Endothelial cell of umbilical vein (primary cell): Measurements from ENCODE around the gene B3GALT4.

ENCODE experiments used
- EZH2 ChIP-seq: IDR thresholded peaks from 2 replicates; pipeline ENCODE4 v1.6.1; 2012; ENCODE audit warnings: borderline replicate concordance, low read depth, mild to moderate bottlenecking, moderate library complexity, low read length, inconsistent platforms; ENCODE audit not compliant: severe bottlenecking
- FOS ChIP-seq: IDR thresholded peaks from 2 replicates; pipeline ENCODE4 v1.6.1; 2011; ENCODE audit warnings: mild to moderate bottlenecking, low read length, moderate library complexity, borderline replicate concordance; ENCODE audit not compliant: insufficient read depth
- JUN ChIP-seq: IDR thresholded peaks from 2 replicates; pipeline ENCODE4 v1.6.1; 2011; ENCODE audit warnings: borderline replicate concordance, low read depth; ENCODE audit not compliant: insufficient read length, insufficient read depth
- MYC ChIP-seq: IDR thresholded peaks from one replicate; pipeline ENCODE4 v1.6.1; 2011; ENCODE audit warnings: mild to moderate bottlenecking, low read depth, low read length
- POLR2A ChIP-seq: IDR thresholded peaks from 2 replicates; pipeline ENCODE4 v1.6.1; 2012; ENCODE audit warnings: low read depth, mild to moderate bottlenecking, control low read depth, low read length
- POLR2AphosphoS5 ChIP-seq: IDR thresholded peaks from 2 replicates; pipeline ENCODE4 v1.6.1; 2012; ENCODE audit warnings: low read depth, mild to moderate bottlenecking, control low read depth, low read length, moderate library complexity; ENCODE audit not compliant: insufficient read depth
- TF ChIP-seq, protein P1 (sequence below), 2 donors: IDR thresholded peaks; 1 replicate in 1 of 2; 2 replicates in 1 of 2; pipeline ENCODE4 v1.5.1; 2011; ENCODE audit warnings: low read length in 2 of 2, mild to moderate bottlenecking in 2 of 2, moderate library complexity in 2 of 2, control low read depth in 1 of 2, inconsistent platforms in 1 of 2, low read depth in 1 of 2; ENCODE audit not compliant: insufficient read depth in 1 of 2; ENCODE audit errors: extremely low read depth in 1 of 2
- TF ChIP-seq, protein P2 (sequence below): IDR thresholded peaks from 2 replicates; pipeline ENCODE4 v1.6.1; 2011; ENCODE audit not compliant: insufficient read depth, insufficient read length

GRCh38 chr6:33314515-33314942, 37.6 kb downstream of the B3GALT4 start:
- TF ChIP-seq, protein P1, sequence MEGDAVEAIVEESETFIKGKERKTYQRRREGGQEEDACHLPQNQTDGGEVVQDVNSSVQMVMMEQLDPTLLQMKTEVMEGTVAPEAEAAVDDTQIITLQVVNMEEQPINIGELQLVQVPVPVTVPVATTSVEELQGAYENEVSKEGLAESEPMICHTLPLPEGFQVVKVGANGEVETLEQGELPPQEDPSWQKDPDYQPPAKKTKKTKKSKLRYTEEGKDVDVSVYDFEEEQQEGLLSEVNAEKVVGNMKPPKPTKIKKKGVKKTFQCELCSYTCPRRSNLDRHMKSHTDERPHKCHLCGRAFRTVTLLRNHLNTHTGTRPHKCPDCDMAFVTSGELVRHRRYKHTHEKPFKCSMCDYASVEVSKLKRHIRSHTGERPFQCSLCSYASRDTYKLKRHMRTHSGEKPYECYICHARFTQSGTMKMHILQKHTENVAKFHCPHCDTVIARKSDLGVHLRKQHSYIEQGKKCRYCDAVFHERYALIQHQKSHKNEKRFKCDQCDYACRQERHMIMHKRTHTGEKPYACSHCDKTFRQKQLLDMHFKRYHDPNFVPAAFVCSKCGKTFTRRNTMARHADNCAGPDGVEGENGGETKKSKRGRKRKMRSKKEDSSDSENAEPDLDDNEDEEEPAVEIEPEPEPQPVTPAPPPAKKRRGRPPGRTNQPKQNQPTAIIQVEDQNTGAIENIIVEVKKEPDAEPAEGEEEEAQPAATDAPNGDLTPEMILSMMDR (IDR thresholded peaks at IDR 0.05; ENCODE audit: extremely low read depth in 1 of 2, insufficient read depth in 1 of 2, low read depth in 1 of 2, low read length in 2 of 2), result no peak
- TF ChIP-seq, protein P2, sequence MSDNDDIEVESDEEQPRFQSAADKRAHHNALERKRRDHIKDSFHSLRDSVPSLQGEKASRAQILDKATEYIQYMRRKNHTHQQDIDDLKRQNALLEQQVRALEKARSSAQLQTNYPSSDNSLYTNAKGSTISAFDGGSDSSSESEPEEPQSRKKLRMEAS, result no peak
- TF ChIP-seq EZH2, result no peak
- no peak for TF ChIP-seq POLR2A
- TF ChIP-seq JUN, result no peak
- no peak for TF ChIP-seq POLR2AphosphoS5
- no peak for TF ChIP-seq FOS
- no peak for TF ChIP-seq MYC
